Esophagus mucosa (tissue), 1 donor: Measurements from ENCODE around the gene MSANTD7. TPM values are rescaled to one million over a fixed set of nuclear protein-coding genes. Genes with fewer than 3 reads are reported as not detected.
"Not testable (repeated sequence)": the region's sequence is repeated elsewhere in the genome, so short reads cannot be mapped to it uniquely, and the experiment has no call there.

Experiments
- ATAC-seq: fragments of 200-7000 bp; cut with Tn5 transposase; one replicate; pipeline ENCODE4 v1.9.1; 2020
- total RNA-seq: library from RNA; stranded (reverse); gene quantifications from one replicate; pipeline ENCODE4 v1.2.4, GENCODE V29; 2023
- donor health status: DM: yes; HTN: yes; CAD: no.

MSANTD7 gene
- total RNA-seq, 1 donor from 2014 or later = 7.7 TPM

DNA sequence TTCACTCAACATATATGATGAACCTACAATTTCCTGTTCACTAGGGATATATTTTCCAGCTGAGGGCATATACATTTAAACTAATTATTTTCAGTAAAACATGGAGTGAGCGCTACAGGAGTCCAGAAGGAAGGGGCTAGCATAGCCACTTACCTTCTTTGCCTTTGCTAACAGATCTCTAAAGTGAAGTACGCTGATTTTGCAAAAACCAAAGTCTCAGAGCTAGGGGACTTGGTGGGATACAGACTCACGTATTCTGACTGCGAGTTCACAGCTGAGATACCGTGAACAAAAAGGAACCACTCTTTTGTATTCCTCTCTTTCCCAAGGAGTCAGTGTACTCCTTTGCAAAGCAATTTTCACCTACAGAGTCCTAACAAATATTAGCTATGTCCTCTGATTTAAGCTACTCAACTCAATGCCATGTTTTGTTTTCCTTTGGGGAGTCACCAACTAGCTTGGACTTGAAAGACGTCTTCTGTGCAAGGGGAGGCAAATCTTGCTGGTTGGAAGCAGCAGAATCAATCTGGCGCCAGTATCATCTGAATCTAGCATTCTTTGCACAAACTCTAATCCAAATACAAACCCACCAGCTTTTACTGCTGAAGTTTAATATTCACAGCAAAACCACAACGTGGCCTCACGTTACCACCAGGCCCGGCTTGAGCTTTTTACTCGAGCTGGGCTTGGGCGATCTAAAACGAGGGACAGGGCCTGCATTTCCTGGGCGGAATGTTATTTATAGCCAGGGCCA lies 926 bp upstream of the MSANTD7 start:
- no peak for ATAC-seq

DNA sequence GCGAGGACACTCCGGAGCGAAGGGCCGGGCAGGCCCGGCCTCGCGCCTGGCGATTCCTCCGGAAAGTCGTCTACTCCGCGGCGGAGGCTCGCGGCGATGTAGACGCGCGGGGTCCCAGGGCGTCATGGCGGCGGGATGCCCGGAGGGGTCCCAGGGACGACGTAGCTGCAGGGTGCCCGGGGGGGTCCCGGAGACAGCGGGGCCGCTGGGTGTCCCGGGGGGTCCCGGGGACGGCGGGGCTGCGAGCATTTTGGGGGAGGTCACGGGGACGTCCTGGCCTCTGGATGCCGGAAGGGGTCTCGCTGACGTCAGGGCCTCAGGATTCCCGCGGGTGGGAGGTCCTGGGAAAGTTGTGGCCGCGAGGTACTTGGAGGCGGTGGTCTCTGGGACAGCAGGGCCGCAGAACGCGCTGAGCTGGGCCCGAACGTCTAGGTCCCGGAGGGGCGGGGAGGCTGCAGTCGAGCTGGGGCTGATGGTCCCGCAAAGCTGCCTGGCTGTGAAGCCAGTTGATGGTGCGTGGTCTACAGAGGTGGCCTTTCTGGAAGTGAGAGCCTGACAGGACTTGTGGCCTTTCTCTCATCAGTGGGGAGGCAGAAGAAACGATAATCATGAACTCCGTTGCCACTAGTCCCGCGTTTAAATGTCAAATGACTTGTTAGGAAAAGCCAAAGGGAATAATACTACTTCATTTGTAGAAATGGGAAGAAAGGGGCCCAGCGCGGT lies 637 bp downstream of the MSANTD7 start:
- peak; percentile 17 for ATAC-seq

DNA sequence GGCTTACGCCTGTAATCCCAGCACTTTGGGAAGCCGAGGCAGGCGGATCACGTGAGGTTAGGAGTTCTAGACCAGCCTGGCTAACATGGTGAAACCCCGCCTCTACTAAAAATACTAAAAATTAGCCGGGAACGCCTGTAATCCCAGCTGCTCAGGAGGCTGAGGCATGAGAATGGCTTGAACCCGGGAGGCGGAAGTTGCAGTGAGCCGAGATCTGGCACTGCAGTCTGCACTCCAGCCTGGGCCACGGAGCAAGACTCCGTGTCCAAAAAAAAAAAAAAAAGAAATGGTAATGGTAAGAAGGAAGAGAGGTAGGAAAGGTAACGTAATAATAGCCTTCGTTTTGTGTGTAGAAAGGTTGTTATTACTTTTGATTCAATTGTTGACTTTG lies 1.2 kb downstream of the MSANTD7 start:
- ATAC-seq = no peak

DNA sequence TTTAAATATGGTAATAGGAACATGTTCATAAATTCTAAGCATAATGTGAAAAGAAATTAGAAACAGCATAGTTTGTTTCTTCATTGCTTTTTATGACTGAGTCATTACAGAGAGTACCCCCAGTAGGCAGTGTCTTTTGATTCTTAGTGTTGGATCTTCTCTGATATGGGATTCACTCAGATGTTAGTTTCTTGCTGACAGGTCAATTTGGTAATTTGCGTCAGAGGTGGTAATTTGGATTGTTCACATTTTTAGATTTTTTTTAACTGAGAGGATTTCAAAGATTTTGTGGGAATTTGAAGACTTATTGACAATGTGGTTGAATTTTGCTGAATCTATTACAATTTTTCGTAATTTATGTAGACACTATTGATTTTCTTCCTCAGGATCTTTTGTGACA lies 2.1 kb downstream of the MSANTD7 start:
- ATAC-seq = no peak

DNA sequence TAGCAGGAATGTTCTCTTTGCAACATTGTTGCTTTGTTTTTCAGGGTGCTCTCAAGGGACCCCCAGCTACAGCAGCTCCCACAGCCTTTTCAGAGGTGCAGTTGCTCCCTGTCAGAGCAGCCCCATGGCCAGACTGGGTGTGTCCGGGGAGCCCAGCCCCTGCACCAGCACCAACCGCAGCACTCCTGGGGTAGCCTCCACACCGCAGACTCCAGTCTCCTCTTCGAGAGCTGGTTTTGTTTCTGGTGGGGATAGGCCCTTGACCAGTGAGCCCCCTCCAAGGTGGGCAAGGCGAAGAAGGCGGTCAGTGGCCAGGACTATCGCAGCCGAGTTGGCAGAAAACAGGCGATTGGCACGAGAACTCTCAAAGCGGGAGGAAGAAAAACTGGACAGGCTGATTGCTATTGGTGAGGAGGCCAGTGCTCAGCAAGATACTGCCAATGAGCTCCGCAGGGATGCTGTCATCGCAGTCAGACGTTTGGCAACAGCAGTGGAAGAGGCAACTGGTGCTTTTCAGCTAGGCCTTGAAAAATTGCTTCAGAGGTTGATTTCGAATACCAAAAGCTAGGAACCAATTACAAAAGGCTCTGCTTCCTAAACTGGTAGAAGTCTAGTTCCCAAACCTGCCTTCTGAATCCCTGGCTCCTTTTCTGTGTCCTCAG lies 5.4 kb downstream of the MSANTD7 start:
- no peak for ATAC-seq

DNA sequence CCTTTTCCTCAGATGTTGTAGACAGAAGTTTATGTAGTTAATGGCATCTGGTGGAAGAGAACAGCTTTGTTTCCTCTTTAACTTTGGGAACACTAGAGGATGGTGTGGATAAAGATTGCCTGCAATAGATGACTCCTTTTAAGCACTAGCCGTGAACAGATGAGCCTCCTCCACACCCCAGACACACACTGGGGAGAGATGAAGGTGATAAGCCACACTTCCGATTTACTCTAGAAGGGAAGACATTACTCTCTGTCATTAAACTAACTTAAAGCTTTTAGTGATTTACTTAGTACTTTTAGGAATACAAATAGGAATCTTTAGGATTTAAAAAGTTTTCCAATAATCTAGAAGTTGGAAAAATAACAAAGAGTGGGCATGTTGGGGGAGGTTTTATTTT lies 6.8 kb downstream of the MSANTD7 start:
- no peak for ATAC-seq

DNA sequence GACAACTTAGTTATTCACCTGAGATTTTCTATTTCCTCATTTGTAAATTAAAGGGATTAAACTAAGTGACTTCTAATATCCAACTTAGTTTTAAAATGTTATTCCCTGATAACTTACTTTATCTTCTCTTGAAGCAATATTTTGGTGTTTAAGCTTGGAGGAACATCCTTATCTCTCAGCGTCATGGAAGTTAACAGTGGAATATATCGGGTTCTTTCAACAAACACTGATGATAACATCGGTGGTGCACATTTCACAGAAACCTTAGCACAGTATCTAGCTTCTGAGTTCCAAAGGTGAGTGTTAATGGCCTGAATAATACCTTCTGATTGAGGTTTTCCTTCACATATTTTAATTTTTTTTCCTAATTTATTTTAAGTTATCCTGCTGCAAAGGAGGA lies 14.1 kb downstream of the MSANTD7 start:
- no peak for ATAC-seq

DNA sequence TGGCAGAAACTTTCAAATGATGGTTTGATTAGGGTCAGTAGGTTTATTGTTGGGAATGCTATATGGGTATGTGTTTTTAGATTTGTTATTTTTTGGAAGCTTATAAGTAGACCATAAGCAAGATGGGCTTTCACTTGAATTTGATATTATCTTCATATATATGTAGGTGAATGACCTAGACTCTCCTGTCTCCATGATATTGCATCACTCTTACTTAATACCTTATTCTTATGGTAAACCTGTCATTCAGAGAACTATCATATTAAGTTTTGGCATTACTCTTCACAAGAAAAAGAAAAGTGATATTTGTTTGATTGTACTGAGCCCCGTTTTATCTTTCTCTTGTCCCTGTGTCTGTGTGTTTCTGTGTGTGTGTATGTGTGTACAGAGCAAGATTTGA lies 17.3 kb downstream of the MSANTD7 start:
- no peak for ATAC-seq

DNA sequence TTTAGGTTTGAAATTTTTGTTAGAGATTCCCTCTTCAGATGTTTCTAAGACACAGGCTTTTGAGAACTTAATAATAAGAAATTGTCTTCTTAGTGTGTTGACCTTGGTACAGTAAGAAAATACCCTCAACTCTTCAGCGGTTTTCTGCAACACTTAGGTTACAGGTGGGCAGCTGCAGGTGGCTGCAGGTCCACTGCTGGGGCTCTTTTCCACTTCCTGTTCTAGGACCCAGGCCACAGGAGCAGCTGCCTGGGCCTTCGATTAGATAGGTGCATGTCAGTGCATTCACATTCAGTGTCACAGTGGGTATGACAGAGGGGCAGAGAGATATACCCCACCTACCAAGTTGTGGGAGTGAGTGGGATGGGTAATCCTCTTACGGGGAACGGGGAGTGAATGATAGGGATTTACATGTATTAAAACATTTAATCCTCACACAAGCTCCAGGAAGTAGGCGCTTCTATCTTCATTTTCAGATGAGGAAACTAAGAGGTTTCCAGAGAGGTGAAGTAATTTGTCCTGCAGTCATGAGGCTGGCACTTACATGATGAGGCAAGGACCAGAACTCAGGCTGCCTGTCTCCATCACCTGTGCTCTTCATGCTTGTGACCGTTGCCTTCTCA lies 20.3 kb downstream of the MSANTD7 start:
- ATAC-seq = peak; percentile 18

DNA sequence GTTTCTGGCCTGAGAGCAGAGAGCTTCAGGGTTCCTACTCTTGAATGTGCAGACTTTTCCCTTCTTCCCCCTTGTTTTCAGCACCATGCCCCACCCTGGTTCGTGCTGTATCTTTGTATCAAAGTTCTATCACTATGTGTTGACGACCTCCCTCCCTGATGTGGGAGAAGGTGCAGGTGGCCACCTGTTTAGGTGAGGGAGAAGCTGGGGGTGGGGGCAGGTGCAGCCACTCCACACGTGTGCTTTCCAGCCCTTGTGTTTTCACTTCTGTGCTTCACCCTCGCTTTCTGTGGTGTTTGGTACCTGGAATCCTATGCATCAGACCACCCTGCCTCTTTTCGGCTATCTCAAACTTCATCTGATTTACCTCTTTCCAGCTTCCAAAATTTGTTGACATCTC lies 20.9 kb downstream of the MSANTD7 start:
- no peak for ATAC-seq

DNA sequence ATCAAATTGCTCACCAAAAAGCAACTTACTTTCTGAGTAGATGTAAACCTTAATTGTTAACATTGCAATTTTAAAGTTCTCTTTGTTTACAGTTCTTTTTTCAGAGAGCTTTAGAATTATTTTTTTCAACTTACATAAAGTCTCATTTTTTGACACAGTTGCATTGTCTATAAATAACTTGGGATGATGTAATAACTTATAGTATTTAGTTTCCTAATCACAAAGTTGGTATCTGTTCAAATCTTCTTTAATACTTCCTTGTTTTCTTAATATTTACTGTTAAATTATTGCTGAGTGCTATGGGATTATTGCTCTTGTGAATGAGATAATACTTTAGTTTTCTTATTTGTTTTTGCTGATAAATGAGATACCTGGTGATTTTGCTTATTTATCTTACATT lies 21.7 kb downstream of the MSANTD7 start:
- no peak for ATAC-seq

DNA sequence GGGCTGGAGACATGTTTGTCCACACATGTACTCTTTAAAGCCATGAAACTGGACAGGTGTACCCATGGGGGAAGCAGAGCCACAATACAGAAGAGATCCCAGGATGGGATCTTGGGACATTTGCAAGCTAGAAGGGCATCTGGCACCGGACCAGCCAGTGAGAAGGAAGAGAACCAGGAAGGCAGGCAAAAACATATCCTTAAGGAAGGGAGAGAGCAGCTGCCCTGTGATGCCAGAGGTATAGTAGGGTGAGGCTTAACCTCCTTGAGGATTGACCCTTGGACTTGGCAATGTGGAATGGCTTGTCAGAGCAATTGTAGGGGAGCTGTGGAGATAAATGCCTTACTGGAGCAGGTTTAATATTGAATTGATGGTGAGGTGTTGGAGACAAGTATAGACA lies 22.7 kb downstream of the MSANTD7 start:
- ATAC-seq = no peak

DNA sequence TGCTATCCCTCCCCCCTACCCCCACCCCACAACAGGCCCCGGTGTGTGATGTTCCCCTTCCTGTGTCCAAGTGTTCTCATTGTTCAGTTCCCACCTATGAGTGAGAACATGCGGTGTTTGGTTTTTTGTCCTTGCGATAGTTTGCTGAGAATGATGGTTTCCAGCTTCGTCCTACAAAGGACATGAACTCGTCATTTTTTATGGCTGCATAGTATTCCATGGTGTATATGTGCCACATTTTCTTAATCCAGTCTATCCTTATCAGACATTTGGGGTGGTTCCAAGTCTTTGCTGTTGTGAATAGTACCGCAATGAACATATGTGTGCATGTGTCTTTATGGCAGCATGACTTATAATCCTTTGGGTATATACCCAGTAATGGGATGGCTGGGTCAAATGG lies 26.4 kb downstream of the MSANTD7 start:
- ATAC-seq = not testable (repeated sequence)

DNA sequence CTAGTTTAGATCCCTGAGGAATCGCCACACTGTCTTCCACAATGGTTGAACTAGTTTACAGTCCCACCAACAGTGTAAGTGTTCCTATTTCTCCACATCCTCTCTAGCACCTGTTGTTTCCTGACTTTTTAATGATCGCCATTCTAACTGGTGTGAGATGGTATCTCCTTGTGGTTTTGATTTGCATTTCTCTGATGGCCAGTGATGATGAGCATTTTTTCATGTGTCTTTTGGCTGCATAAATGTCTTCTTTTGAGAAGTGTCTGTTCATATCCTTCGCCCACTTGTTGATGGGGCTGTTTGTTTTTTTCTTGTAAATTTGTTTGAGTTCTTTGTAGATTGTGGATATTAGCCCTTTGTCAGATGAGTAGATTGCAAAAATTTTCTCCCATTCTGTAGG lies 26.8 kb downstream of the MSANTD7 start:
- ATAC-seq = not testable (repeated sequence)

DNA sequence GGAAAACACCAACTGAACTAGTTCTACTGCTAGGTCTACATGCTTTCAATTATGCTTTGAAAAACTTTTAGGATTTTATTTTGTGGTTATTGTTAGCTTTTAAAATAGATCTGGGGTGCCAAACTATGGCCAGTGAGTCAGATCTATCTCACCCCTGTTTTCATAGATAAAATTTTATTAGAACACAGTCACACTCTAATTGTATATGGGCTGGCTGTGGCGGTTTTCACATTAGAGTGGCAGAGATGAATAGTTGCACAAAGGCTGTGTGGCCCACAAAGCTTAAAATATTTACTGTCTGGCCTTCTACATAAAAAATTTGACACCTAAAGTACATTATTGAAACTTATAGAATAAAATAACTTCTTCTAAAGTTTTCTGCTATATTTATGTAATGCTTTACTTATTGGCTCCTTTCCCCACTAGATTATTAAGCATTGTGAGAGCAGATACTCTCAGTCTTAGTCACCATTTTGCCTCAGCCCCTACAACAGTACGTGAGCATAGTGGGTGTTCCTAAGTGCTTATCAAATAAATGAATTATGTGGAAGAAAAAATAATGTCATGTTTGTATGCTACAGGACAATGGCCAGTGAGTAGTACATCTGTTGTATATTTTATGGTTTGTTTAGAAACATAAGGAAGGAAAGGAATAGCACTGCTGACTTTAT lies 35.1 kb downstream of the MSANTD7 start:
- no peak for ATAC-seq

DNA sequence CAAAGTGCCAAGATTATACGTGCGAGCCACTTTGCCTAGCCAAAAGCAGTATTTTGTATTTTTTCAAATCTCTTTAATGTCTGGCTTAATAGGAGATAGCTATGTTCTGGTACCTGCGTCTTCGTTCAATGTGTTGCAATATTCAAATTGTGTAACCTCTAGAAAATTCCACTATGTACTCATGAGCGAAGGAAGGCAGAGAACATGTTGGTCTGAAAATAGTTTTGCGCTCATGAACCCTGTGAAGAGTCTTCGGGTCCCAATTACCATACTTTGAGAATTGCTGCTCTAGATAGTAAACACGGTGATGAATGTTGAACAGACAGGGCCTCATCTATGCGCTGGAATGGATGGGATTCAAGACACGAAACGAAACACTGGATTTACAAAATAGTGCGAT lies 37.8 kb downstream of the MSANTD7 start:
- no peak for ATAC-seq

DNA sequence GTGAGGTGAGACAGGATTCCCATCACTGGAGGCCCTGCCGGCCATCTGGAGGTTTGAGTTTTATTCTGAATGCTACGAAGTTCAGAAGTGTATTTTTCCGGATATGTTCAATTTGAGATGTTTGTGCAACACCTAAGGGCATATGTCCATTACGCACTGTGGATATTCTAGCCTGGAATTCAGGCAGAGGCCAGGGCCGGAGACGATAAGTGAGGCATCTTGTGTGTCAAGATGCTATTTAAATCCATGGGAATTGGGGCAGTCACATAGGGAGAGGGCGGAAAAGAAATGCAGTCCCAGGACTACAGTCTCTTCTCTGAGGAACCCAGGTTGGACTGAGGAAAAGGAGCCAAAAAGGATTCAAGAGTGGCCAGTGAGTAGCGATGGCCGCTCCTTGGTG lies 38.7 kb downstream of the MSANTD7 start:
- no peak for ATAC-seq

DNA sequence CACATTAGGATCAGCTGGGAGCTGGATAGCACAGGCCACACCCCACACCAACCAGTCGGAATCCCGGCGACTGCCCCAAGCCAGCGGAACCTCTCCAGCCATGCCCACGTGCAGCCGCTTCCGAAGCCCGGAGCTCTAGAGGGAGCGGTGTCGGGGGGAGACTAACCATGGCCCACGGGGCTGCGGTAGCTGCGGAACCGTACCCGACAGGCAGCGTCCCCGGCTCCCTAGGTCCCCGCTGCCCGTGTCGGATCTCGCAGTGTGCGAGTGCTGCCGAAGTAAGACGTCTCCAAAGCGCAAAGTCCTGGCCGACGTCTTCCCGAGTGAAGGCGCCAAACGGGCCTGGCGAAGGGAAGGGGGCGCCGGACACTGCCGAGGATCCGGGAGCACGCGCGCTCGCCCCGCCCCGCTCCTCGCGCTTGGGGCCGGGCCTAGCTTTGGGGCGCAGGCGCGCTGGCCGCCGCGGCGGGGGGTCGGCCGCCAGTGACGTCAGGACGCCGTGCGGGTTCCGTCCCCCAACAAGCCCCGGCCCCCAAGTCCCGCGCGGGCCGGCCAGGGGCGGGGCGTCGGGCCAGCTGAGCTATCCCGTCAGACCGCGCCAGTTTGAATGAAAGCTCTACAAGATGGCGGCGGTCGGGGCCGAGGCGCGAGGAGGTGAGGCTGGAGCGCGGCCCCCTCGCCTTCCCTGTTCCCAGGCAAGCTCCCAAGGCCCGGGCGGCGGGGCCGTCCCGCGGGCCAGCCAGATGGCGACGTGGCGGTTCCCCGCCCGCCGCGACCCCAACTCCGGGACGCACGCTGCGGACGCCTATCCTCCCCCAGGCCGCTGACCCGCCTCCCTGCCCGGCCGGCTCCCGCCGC lies 40.4 kb downstream of the MSANTD7 start, which contains the start of gene SUV39H2:
SUV39H2 (plus strand) TSS at position 601 of the 858 bp plus-strand sequence; CDS start at position 624, 23 bp downstream.
- peak; percentile 99 for ATAC-seq

DNA sequence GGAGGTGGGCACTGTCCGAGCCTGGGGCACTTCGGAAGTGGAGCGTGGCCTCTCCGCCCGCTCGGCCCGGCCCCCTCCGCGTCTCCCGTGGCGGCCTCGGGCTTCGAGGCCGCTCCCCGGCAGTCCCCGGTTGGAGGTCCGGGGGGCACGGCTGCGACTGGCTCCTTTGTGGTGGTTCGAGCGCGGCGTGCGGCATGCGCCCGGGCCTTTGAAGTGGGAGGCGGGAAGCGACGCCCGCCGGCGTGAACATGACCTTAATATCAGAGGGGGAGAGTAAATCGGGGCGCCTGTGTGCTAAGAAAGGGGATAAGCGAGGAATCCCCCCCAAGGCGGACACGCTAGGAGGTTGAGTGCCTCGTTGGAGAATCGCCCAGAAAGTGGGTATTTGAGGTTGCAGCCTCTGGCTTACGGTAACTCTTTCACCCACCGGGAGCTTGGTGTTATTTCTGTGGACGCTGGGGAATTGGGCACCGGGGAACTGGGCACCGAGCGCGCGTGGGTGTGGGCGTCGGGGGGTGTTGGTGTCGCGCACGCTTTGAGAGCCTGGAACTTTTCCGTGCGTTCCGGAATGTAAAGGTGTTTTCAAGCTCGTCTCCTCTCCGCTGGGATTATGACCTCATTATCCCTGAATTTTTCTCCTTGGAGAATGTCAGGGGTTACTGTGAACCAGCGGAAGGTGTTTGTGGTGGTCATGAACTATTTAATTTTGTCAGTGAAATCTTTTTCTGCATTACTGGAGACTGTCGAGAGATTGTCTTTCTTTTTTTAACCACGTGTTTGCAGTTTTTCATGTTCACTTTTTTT lies 41.2 kb downstream of the MSANTD7 start:
- ATAC-seq = peak; percentile 15

DNA sequence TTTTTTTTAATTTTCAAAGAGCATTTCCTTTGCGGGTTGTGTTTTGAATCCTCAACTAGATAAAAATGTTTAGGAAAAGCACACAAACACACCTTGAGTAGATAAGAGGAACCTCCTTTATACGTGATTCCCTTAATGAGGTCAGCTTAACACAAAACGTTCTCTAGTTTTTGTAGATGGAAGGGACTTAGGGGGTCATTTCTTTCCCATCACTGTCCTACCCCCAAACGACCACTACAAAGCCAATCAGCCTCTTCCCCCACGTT lies 41.8 kb downstream of the MSANTD7 start:
- ATAC-seq = no peak

DNA sequence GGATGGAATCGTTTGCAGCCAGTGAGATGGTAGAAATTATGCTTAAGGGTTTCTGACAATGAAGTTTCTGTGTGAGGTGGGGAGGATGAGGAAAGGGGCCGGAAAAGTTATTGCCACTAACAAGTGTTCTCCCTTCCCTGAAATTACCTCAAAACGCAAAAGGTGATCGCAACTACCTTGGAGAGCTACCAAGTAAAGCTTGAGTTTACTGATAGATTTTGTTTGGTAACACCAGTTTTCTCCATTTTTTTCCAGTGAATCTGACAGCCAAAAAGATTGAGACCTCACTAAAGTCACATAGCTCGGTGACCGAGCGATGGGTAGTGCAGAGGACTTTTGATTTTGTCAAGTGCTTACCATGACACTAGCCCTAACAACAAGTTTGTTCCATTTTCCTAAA lies 42.1 kb downstream of the MSANTD7 start:
- no peak for ATAC-seq
